Measurements from ENCODE around the gene ARHGAP15.

ARHGAP15 gene

DNA sequence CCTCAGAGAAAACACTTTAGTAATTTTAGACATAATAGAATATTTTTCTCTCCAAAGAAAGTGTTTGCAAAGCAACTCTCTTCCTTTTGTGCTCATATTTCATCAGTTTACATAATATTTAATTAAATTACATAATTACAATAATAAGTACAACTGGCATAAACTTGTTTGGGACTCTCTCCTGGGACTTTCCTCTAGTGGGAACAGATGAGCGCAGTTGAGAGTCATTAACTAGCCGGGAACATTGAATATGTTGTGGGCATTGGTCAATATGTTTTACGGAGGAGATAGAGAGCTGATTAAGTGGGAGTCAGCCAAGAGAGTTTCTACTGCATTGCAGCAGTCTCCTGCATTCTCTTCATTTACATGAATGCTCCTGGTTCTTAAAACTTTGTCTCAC, 607.7 kb downstream of the ARHGAP15 start:
- DNase-seq = no peak

DNA sequence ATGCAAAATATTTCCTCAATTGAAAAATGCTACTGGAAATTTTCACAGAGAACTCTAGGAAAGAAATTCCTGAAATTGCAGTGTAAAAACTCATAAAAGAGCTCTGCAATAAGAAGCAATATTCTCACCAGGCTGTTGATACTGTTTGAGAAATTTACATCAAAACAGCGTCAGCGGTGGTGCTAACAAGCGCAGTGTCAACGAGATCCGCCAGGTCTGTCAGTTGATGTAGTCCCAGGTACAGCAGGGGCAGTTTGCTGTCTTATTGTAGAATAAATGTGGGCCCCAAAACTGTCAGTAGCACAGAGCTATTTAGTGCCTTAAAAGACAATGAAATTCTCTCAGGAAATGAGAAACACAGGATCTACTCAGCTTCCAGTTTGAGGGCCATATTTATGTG, 611.2 kb downstream of the ARHGAP15 start:
- no peak for DNase-seq

- no peak for DNase-seq
Measured at GRCh38 chr2:143741205-143741604, 612.0 kb downstream of the ARHGAP15 start.

DNA sequence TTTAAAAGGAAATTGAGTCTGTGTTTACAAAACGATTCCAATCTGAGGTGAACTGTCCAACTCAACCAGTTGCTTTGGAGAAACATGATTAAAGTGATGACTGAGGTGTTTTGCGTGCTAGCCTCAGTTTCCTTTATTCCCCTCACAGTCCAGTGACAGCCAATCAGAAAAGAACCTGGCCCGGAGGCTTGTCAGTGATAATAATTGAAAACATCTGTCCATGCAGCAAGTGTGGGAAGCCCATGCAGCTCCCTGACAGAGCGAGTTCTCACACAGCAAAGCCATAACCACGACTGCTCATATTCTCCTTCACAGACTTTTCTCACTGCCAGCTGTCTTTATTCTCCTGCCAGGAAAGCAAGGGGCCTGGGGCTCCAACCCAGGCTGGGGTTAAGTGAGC, 613.4 kb downstream of the ARHGAP15 start:
- no peak for DNase-seq

DNA sequence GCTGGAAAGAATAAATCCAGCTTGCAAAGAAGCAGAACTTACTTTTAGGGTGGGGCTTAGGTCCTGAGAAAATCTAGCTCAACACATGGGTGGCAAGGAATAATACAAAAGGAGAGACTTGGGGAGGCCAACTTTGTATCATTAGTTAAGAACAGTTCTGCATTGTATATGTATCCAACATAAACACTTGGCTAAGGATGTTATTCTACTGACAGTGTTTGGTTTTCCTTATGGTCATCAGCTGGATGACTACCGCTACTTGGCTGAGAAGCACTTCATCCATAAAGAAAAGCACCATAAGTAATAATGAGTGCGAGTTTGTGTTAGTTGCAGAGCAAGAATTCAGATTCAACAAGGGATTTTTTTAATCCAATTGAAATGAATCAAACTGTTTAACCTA, 614.9 kb downstream of the ARHGAP15 start:
- DNase-seq = no peak

- no peak for DNase-seq
Measured at GRCh38 chr2:143745060-143745459, 615.8 kb downstream of the ARHGAP15 start.

DNA sequence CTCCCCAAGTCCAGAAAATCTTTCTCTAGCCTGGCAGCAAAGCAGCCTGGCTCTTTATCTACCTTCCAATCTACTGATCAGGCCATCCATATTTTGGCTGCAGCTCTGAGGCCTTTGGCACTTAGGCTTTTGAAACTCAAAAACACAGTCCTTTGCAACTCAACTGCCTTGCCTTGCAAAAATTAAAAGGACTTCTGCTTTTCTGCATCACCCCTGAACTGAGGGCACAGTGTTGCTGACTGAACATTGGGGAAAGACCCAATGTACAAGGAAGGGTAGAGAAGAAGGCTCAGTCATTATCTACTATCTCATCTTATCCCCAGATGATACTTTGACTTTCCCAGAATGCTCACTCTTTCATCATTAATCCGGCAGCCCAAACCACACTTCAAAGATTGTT, 625.5 kb downstream of the ARHGAP15 start:
- no peak for DNase-seq

- DNase-seq = no peak
Measured at GRCh38 chr2:143758629-143759330, 629.6 kb downstream of the ARHGAP15 start.

GRCh38 chr2:143759455-143759854, 630.2 kb downstream of the ARHGAP15 start:
- DNase-seq = no peak

DNA sequence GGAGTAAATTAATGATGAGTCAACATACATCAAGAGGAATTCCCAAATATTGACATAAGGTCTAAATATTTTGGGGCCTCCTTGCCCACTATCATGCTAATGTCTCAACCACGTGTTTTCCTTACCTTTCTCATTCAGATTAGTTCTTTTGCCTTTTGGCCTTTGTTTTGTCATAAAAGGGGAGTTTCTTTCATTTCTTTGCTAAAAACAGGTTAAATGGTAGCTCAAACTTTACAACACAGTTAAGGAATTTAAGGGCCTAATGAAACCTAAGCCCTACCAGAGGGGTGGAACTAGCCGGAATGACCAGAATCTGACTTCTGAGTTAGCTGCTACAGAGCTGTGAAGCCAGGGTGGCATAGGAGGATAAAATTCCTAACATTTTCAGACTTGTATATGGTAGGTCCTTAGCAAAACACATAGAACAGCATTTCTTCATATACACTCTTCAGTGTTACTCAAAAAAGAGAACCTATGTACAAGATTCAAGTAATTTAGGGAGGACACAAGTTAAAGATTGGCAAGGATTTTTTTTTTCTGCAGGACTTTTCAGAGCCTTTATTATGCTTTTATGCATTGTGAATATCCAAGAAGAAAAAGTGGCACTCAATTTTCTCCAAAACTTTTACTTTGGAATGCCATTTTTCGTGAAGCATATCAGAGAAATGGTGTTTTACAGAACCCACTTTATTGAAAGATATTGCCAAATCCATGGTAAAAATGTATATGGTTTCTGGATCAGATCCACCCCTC, 633.1 kb downstream of the ARHGAP15 start:
- DNase-seq = no peak

DNA sequence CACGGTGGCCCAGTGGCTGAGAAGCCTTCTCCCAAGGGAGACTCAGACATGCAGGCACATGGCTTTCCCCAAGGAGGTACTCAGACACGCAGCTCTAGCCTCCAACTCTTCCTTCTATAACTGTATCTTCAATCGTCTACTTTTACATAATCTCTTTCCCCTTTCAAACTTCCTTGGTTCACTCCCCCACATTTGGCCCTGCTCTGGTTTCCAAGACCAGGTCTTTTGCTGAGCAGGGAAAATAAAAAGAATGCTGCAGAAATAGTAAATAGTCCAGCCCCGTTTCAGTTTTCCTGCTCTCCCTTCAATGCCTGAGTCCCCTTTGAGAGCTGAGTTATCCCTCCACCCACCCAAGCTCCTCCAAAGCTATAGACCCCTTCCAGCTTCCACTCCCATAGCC, 635.0 kb downstream of the ARHGAP15 start:
- no peak for DNase-seq

DNA sequence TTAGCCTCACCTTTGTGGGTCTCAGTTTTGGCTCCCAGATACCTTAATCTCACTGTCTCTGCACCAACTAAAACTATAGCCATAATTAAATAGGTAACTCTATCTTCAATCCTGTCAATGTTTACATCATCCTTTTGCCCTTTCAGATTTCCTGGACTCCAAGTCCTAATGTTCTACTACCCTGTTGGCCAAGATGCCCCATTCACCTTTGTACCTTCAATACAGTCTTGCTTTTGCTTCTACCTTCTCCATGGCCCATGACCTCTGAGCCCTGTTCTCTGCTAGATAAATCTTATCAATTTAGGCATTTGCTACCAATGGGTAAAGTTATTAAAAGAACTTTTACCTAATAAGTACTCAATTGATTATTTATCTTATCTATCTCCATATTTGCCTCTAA, 635.5 kb downstream of the ARHGAP15 start:
- no peak for DNase-seq

- DNase-seq = no peak
Measured at GRCh38 chr2:143768991-143769390, 639.8 kb downstream of the ARHGAP15 start.

DNA sequence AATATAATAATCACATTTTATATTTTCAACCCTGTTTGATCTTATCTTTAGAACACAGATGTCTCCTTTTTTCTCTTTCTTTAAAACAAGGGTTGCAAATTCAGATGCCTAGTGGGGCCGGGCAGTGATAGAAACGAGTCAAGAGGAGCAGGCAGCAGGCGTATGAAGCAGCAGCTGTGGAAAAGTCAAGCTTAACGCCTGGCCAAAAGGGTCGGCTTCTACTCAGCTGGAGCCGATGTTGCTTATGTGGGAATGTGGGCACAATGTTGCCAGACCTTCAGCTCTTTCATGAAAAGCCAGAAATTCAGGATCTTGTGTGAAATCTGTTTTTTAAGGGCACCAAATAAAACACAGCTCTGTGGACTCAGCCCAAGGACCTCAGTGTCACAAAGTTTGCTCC, 642.7 kb downstream of the ARHGAP15 start:
- DNase-seq = no peak

- DNase-seq = no peak
Measured at GRCh38 chr2:143776526-143777297, 647.5 kb downstream of the ARHGAP15 start.

- no peak for DNase-seq
Measured at GRCh38 chr2:143779021-143779420, 649.8 kb downstream of the ARHGAP15 start.

GRCh38 chr2:143786026-143786765, 657.0 kb downstream of the ARHGAP15 start:
- DNase-seq = no peak

- DNase-seq = no peak
Measured at GRCh38 chr2:143787674-143788073, 658.5 kb downstream of the ARHGAP15 start.

DNA sequence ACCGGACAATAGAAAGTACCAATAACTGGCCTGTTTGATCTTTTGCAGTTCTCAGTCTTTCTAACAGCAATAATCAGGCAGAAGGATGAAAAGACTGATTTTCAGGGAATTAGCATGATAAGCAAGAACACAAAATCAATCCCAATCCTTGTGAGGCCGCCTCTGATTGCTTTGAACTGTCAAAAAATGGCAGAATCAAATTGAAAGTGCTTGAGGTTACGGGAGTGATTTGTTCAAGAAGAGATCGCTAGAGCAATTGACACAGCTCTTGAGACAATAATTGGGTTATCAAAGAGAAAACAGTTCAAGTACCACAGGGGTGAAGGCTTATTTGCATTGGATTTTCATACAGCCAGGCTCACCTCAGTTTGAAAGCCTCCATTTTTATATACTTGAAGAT, 663.4 kb downstream of the ARHGAP15 start:
- DNase-seq = no peak

- no peak for DNase-seq
Measured at GRCh38 chr2:143793381-143793780, 664.2 kb downstream of the ARHGAP15 start.

DNA sequence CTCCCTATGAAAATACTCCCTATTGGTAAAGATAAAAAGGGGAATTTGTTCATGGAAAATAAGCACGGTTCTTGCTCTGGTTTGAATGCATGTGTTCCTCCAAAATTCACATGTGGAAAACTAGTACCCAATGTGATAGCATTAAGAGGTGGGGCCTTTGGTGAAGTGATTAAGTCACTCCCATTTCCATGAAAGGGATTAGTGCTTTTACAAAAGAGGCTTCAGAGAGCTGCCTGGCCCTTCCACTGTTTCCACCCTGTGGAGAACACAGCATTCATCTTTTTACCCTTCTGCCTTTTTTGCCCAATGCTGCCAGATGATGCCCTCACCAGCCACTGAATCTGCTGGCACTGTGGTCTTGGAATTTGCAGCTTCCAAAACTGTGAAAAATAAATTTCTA, 666.8 kb downstream of the ARHGAP15 start:
- no peak for DNase-seq

DNA sequence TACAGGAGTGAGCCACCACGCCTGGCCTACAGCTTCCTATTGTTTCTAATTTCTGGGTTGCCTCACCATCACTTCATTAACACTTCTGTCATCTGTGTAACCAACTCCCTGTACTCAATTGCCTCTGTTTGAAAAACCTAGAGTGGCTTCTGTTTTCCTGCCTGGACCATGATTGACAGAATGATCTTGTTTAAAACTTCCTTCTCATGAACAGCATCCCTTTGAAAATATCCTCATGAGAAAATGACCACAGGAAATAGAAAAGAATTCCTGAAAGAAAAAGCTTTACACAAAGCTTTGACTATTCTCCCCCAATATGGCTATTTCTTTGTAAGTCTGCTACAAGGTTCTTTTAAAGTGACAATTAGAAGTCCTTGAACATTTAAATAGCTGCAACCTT, 672.3 kb downstream of the ARHGAP15 start:
- no peak for DNase-seq

- no peak for DNase-seq
Measured at GRCh38 chr2:143802242-143802641, 673.0 kb downstream of the ARHGAP15 start.

All from CD4-positive, alpha-beta T cell treated with Interleukin-17A for 4 hours (primary cell).